Stimulated activated CD8-positive, alpha-beta memory T cell treated with anti-CD3 and anti-CD28 coated beads, Interleukin-12 subunit alpha, Interleukin-12 subunit beta, amount 100 ng/mL, for 1 hour (primary cell): Measurements from ENCODE around the gene SLC24A4.
"Not testable (repeated sequence)": the region's sequence is repeated elsewhere in the genome, so short reads cannot be mapped to it uniquely, and the experiment has no call there.

Experiments
- DNase-seq: peaks from one replicate; pipeline ENCODE4 v3.0.0-alpha.2; 2020; ENCODE audit warnings: low read depth

Gene SLC24A4

DNA sequence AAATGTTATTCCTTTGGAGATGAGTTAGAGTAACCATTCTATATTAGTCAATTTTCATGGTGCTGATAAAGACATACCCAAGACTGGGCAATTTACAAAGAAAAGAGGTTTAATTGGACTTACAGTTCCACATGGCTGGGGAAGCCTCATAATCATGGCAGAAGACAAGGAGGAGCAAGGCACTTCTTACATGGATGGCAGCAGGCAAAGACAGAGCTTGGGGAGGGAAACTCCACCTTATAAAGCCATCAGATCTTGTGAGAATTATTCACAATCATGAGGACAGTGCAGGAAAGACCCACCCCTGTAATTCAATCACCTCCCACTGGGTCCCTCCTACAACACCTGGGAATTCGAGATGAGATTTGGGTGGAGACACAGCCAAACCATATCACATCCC is 79.5 kb downstream of the SLC24A4 start:
- DNase-seq = not testable (repeated sequence)

DNA sequence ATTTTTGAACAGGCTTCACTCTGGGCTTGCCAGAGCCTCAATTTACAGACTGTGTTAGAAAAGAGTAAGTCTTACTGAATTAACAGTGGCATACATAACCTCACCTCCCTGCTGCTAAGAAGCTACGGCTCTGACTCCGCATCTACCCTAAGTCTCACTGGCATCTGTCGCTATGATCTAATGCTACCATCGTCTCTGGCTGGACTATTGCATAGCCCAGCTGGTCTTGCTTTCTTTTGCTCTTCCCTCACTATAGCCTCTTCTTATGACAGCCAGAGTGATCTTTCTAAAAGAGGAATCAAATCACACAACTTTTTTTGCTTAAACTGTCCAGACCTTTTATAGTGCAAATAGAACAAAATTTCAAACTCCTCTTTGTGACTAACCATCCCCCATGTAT is 81.1 kb downstream of the SLC24A4 start:
- no peak for DNase-seq

DNA sequence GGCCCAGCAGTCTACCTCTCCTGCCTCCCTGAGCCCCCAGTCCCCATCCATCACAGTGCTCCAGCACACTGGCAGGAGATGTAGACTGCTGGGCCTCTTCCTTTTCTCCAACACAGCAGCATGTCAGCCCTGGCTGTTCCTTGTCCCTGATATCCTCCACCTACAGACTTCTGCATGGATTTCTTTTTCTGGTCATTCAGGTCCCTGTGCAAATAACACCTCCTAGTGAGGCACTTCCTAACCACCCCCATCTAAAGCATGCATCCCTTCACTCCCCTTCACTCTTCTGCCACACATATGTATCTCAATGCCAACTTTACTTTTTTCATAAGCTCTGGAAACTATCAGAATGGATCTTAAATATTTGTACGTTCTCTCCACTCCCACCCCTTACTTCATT is 81.5 kb downstream of the SLC24A4 start:
- DNase-seq = no peak

- no peak for DNase-seq
Observed at GRCh38 chr14:92404938-92405337, 82.0 kb downstream of the SLC24A4 start.

DNA sequence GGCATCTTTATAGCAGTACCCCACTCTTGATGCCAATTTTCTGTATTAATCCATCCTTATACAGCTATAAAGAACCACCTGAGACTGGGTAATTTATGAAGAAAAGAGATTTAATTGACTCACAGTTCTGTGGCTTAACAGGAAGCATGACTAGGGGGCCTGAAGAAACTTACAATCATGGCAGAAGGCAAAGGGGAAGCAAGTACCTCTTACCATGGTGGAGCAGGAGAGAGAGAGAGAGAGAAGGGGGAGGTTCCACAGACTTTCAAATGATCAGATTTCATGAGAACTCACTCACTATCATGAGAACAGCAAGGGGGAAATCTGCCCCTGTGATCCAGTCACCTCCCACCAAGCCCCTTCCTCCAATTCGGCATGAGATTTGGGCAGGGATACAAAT is 84.4 kb downstream of the SLC24A4 start:
- DNase-seq = no peak

GRCh38 chr14:92409043-92409442 is 86.1 kb downstream of the SLC24A4 start:
- DNase-seq = no peak

DNA sequence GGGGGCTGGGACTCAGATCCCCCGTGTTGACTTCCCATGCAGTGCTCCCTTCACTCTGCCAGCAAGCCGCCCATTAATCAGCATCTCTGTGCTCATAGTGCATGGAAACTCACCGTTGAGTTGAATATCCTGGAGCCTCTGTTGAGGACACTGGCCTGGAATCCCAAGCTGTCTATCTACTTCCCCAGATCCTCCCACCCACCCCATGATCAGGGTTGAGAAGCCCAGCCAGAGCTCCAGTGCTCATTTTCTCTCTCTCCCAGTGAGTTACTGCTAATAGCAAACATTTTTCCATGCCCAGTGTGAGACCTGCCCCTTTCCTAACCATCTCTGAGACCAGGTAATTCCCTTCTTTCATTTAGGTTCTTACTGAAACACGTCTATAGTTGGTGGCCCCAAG is 88.2 kb downstream of the SLC24A4 start:
- no peak for DNase-seq

GRCh38 chr14:92411941-92412340 is 89.0 kb downstream of the SLC24A4 start:
- no peak for DNase-seq

DNA sequence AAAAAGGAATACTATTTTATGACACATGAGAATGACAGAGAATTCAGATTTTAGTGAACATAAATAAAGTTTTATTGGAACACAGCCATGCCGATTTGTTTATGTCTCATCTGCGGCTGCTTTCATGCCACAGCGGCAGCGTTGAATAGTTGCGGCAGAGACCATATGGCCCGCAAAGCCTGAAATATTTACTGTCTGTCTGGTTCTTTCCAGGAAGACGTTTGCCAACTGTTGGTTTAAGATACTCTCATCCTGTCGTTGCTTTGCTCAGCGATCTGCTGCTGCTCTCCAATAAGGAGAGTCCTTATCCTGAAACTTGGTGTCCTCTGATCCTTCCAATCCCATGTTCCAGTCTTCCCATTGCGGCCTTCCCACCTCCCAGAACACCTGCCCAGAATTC is 89.9 kb downstream of the SLC24A4 start:
- DNase-seq = no peak

GRCh38 chr14:92413379-92413778 is 90.4 kb downstream of the SLC24A4 start:
- DNase-seq = no peak

GRCh38 chr14:92414690-92415445 is 91.9 kb downstream of the SLC24A4 start:
- DNase-seq = no peak

DNA sequence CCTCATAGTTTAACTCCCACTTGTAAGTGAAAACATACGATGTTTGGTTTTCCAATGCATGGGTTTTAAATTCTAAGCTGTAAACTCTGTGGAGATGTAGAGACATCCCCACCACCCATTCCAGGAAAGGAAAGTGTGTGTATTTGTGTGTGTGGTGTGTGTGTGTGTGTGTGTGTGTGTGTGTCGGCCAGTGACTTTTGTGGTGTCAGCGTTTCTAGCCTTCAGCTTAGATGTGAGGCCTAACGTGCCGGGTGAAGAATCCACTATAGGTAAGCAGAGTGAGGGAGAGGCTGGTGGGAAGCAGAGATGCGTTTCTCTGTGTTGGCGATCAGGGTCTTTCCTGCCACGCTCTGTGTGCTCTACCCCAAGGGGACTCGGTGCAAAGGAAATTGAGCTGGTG is 93.0 kb downstream of the SLC24A4 start:
- DNase-seq = no peak

DNA sequence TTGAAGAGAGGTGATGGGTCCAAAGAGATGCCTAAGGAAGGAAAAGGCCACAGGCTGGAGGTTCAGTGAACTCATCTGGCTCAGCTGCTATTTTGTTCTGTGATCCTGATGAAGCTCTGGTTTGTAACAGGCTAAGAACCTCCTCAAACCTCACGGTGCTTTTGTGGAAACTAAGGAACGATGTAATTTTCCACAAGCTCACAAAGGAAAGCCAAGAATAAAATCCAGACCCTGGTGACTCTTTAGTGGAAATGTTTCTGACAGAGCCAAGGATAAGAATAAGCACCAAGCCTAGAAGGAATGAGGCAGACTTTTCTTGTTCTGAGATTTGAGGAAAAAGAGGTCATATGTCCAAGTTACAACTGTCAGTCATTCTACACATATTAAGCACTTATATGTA is 93.6 kb downstream of the SLC24A4 start:
- no peak for DNase-seq

GRCh38 chr14:92417759-92418158 is 94.8 kb downstream of the SLC24A4 start:
- no peak for DNase-seq

DNA sequence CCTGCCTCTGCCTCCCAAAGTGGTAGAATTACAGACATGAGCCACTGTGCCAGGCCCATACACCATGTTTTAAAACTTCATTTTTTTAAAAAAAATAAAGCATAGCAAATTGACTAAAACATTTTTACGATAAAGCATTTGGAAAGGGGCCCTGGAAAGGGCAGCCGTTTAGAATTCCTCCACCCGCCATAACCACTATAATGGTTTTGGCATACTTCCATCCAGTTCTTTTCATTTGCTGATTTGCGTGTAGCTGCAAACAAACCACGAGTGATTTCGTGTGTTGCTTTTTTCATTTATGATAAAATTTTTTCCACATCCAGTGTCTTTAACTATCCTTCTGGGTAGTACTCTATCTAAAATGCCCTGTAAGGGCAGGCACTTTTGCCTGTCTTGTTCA is 98.8 kb downstream of the SLC24A4 start:
- no peak for DNase-seq

- DNase-seq = no peak
Observed at GRCh38 chr14:92425101-92425500, 102.1 kb downstream of the SLC24A4 start.

DNA sequence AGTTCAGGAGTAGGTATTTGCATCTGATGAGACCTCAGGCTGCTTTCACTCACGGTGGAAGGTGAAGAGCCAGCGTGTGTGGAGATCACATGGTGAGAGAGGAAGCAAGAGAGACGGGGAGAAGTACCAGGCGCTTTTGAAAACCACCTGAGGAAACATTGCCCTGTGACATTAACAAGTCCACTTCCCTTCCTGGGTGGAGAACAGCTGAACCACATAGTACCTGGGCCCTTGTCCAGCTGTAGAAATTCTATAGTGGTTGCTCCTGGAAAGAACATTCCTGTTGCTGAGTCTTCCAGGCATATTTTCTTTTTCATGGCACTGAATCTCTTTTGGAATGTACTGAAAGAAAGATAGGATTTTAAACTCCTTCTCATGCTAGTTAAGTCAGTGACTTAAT is 103.3 kb downstream of the SLC24A4 start:
- DNase-seq = no peak

GRCh38 chr14:92427096-92427495 is 104.1 kb downstream of the SLC24A4 start:
- no peak for DNase-seq

DNA sequence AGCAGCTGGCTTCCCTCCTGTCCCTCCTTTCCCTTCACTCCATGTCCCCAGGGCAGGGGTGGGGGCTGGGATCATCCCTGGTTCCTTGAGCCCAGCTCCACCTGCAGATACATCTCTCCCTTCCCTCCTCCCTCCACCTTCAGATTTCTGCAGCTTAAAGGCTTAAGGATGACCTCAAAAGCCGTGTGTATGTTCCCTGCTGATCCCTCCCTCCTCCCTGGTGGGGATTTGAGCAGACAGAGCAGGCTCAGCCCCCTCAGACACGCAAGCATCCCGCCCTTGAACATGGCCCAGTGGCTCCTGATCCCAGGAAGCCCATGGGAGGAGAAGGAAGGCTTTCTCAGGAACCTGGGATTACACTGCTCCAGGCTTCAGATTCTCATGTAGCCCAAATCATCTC is 107.7 kb downstream of the SLC24A4 start:
- no peak for DNase-seq

- DNase-seq = no peak
Observed at GRCh38 chr14:92431199-92431725, 108.3 kb downstream of the SLC24A4 start.

DNA sequence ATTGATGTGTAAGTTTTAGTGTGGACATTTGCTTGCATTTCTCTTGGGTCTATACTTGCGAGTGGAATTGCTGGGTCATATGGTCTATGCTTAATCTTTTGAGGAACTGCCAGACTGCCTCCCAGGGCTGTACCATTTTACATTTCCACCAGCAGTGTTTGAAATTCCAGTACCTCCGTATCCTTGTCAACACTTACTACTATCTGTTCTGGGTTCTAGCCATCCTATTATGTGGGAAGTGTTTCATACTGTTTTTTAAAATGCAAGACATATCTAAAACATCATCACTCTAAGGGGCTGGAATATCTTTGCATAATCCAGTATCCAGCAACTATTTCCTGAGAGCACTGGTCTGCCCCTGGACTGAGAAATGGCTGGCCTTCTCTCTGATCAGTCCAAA is 110.4 kb downstream of the SLC24A4 start:
- no peak for DNase-seq

- DNase-seq = no peak
Observed at GRCh38 chr14:92435154-92435553, 112.2 kb downstream of the SLC24A4 start.

DNA sequence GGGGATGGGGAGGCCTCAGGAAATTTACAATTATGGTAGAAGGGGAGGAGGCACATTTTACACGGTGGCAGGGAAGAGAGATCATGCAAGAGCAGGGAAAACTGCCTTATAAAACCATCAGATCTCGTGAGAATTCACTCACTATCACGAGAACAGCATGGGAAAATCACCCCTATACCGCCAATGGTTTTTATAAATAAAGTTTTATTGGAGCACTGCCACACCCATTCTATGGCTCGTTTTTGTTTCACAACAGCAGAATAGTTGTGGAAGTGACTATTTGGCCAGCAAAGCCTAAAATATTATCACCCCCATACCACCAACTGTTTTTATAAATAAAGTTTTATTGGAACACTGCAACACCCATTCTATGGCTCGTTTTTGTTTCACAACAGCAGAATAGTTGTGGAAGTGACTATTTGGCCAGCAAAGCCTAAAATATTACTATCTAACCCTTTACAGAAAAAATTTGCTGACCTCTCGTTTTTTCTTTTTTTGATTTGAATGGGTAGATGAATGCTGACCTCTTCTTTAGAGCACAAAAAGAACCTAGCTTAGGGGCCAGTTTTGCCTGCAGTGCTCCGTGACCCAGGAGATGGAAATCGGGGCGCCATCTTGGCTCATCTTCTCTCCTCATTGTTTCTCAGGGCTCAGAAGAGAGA is 113.3 kb downstream of the SLC24A4 start:
- no peak for DNase-seq

DNA sequence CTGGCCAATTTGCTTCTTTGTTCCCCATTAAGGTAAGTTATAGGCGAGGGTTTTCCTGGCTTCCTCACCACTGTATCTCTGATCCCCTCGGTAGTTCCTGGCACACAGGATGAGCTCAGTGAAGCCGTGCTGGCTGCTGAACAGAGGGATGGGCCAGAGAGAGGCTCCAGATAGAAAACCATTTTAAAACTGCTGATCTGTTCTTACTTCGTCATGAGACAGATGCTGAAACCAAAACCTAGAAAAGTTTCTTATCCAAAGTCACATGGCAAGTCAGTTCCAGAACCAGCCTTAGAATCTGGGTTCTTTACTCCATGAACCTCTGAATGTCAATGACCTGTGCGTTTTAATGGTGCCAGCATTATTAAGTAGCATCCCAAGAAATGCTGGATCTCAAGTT is 114.3 kb downstream of the SLC24A4 start:
- DNase-seq = no peak
